Placental epithelial cell (primary cell): ENCODE measurements around the gene SPATA12. TPM values are rescaled to one million over a fixed set of nuclear protein-coding genes. Genes with fewer than 3 reads are reported as not detected.

Experiments
- total RNA-seq: library from RNA; depleted of rRNA; stranded (reverse); fragments of >200 nt; gene quantifications from 2 replicates; pipeline ENCODE4 v1.2.3, GENCODE V29; 2012

The SPATA12 gene, protein sequence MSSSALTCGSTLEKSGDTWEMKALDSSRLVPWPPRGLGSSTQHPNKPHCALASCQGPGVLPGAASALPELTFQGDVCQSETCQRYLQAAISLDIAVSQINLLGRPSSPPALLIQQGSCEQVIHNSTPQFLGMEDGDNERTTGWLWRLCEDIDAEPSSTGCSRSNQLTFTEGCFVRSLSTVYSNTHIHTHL
- not detected in 2 replicates for total RNA-seq

DNA sequence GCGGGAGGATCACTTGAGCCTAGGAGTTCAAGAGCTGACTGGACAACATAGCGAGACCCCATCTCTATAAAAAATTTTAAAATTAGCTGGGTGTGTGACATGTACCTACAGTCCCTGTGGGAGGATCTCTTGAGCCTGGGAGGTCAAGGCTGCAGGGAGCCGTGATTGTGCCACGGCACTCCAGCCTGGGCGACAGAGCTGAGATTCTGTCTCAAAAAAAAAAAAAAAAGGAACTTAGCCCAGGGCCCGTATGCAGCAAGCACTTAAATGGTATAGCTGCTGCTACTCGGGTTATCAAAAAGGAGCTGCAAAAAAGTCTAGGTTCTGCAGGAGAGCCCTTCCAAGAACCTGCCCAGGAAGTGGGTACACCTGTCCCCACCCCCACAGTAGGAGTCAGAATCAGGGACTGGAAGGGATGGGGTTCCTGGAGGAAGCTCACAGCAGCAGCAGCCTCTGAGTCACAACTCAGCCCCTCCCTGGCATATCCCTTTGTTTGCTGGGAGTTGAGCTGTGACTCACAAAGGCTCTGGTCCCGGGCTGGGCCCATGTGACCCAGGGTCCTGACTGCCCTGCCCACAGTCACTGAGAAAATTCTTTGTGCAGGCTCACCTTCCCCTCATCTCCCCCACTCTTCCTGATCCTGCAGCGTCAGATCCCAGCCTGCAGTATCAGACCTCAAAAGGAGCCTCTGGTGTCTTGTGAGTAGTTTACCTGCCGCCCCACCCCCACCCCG, at the start of gene SPATA12:
SPATA12 (plus strand) TSS at position 576 of the 733 bp plus-strand sequence. CDS start 13,031 bp downstream, outside the sequence.

Other genes with a start within 250 kb of the SPATA12 start
- gene IL17RD, start 104.7 kb downstream of the SPATA12 start, total RNA-seq = 0.39 and 0.54 TPM in 2 replicates
- gene HESX1, start 139.3 kb downstream of the SPATA12 start, total RNA-seq = 0.22 and 0.39 TPM in 2 replicates
- gene APPL1, start 167.1 kb downstream of the SPATA12 start, total RNA-seq = 42.0 and 51.1 TPM in 2 replicates
- gene ASB14, start 232.0 kb downstream of the SPATA12 start, total RNA-seq = under 0.01 TPM in 1 of 2 replicates, not detected in the other